Mesenchymal stem cell (in vitro differentiated cells and primary cell): ENCODE measurements around the gene TSPAN14.

Experiments
- DNase-seq: peaks from one replicate; pipeline ENCODE4 v3.0.0-alpha.2; 2013
- H2AFZ ChIP-seq: one replicate; pipeline ENCODE4 v1.6.1; 2013; ENCODE audit warnings: low read depth, mild to moderate bottlenecking, control low read depth, inconsistent platforms, low read length, moderate library complexity
- H2AK5ac ChIP-seq: 2 replicates; pipeline ENCODE4 v1.6.1; 2013; ENCODE audit warnings: low read length, moderate library complexity, mild to moderate bottlenecking, inconsistent platforms; ENCODE audit not compliant: severe bottlenecking
- H2BK120ac ChIP-seq: one replicate; pipeline ENCODE4 v1.6.1; 2013; ENCODE audit warnings: low read depth, mild to moderate bottlenecking, inconsistent platforms, low read length, moderate library complexity
- H2BK12ac ChIP-seq, 2 experiments: one replicate each; pipeline ENCODE4 v1.6.1; 2013; ENCODE audit warnings: inconsistent platforms in 2 of 2, low read length in 2 of 2, mild to moderate bottlenecking in 2 of 2, moderate library complexity in 2 of 2, control low read depth in 1 of 2
- H2BK15ac ChIP-seq: one replicate; pipeline ENCODE4 v1.6.1; 2013; ENCODE audit warnings: mild to moderate bottlenecking, low read depth, inconsistent platforms; ENCODE audit not compliant: poor library complexity, severe bottlenecking
- H2BK5ac ChIP-seq: 2 replicates; pipeline ENCODE4 v1.6.1; 2013; ENCODE audit warnings: low read depth, mild to moderate bottlenecking, low read length, control low read depth, inconsistent platforms; ENCODE audit not compliant: poor library complexity, severe bottlenecking
- H3K14ac ChIP-seq, 2 experiments: one replicate each; pipeline ENCODE4 v1.6.1; 2013; ENCODE audit warnings: inconsistent platforms in 2 of 2, low read length in 2 of 2, control low read depth in 1 of 2, mild to moderate bottlenecking in 1 of 2, moderate library complexity in 1 of 2
- H3K18ac ChIP-seq, 2 experiments: one replicate each; pipeline ENCODE4 v1.6.1; 2013; ENCODE audit warnings: inconsistent platforms in 2 of 2, low read length in 2 of 2, control low read depth in 1 of 2, low read depth in 1 of 2, mild to moderate bottlenecking in 1 of 2
- H3K23ac ChIP-seq, 2 experiments: one replicate each; pipeline ENCODE4 v1.6.1; 2013; ENCODE audit warnings: inconsistent platforms in 2 of 2, low read length in 2 of 2, mild to moderate bottlenecking in 2 of 2, moderate library complexity in 2 of 2, control low read depth in 1 of 2
- H3K27ac ChIP-seq: 2 replicates; pipeline ENCODE4 v1.5.1; 2013; ENCODE audit warnings: mild to moderate bottlenecking, moderate library complexity, low read length, control low read depth, inconsistent platforms; ENCODE audit not compliant: poor library complexity, severe bottlenecking
- H3K27me3 ChIP-seq, 2 experiments: 2 replicates each; pipeline versions ENCODE4 v1.6.1 to v1.7.0; 2013; ENCODE audit warnings: low read length in 2 of 2, mild to moderate bottlenecking in 2 of 2, moderate library complexity in 2 of 2, control low read depth in 1 of 2, inconsistent platforms in 1 of 2; ENCODE audit not compliant: control insufficient read depth in 1 of 2, insufficient read depth in 1 of 2
- H3K36me3 ChIP-seq, 2 experiments: 2 replicates each; pipeline versions ENCODE4 v1.6.1 to v1.7.0; 2013; ENCODE audit warnings: low read length in 2 of 2, control low read depth in 1 of 2, inconsistent platforms in 1 of 2, low read depth in 1 of 2, mild to moderate bottlenecking in 1 of 2; ENCODE audit not compliant: insufficient read depth in 2 of 2, control insufficient read depth in 1 of 2
- H3K4ac ChIP-seq, 2 experiments: one replicate each; pipeline ENCODE4 v1.6.1; 2013; ENCODE audit warnings: inconsistent platforms in 2 of 2, low read length in 2 of 2, mild to moderate bottlenecking in 2 of 2, moderate library complexity in 2 of 2, control low read depth in 1 of 2, low read depth in 1 of 2
- H3K4me1 ChIP-seq: 2 replicates; pipeline ENCODE4 v1.6.1; 2013; ENCODE audit warnings: low read depth, low read length, control low read depth; ENCODE audit not compliant: control insufficient read depth, insufficient read depth
- H3K4me2 ChIP-seq: 2 replicates; pipeline ENCODE4 v1.6.1; 2013; ENCODE audit warnings: low read length, mild to moderate bottlenecking, inconsistent platforms; ENCODE audit not compliant: poor library complexity, severe bottlenecking
- H3K4me3 ChIP-seq, 2 experiments: 2 replicates each; pipeline versions ENCODE4 v1.5.1 to v1.7.0; 2013; ENCODE audit warnings: low read length in 2 of 2, mild to moderate bottlenecking in 2 of 2, control low read depth in 1 of 2, low read depth in 1 of 2; ENCODE audit not compliant: insufficient read depth in 1 of 2
- H3K79me1 ChIP-seq: replicated peaks from 2 replicates; pipeline ENCODE4 v1.6.1; 2013; ENCODE audit warnings: mild to moderate bottlenecking, control low read depth, low read length, inconsistent platforms; ENCODE audit not compliant: poor library complexity, severe bottlenecking
- H3K9ac ChIP-seq: 2 replicates; pipeline ENCODE4 v1.7.0; 2013; ENCODE audit warnings: mild to moderate bottlenecking, low read length, moderate library complexity
- H3K9me3 ChIP-seq: 2 replicates; pipeline ENCODE4 v1.7.0; 2013; ENCODE audit warnings: mild to moderate bottlenecking, low read length; ENCODE audit not compliant: control insufficient read depth
- H4K8ac ChIP-seq: one replicate; pipeline ENCODE4 v1.6.1; 2013; ENCODE audit warnings: inconsistent platforms, mild to moderate bottlenecking, low read length, moderate library complexity
- H4K91ac ChIP-seq: one replicate; pipeline ENCODE4 v1.6.1; 2013; ENCODE audit warnings: mild to moderate bottlenecking, low read length, inconsistent platforms
- WGBS: methylation state at CpG from one replicate; pipeline ENCODE4 v1.1.7; 2013; ENCODE audit warnings: mixed read lengths; 5-methylcytosine and 5-hydroxymethylcytosine counted together

Gene TSPAN14

GRCh38 chr10:80503584-80504157, 49.6 kb downstream of the TSPAN14 start:
- Histone ChIP-seq H4K91ac (peak overlapping the region; percentile 76), H3K4me3 (no peak overlapping the region), H3K36me3 (peaks cover 15 to 37% of the 10 kb centered on the region in 2 experiments), H2BK120ac (no peak overlapping the region), H2AK5ac (peak overlapping the region; percentile 78), H3K4ac (peak overlapping the region in 1 of 2 experiments; percentile 33), H3K14ac (no peak overlapping the region), H3K23ac (no peak overlapping the region), H3K4me2 (no peak overlapping the region), H3K27me3 (no peaks in the 10 kb centered on the region), H3K9me3 (no peaks in the 10 kb centered on the region), H2AFZ (no peak overlapping the region), H2BK15ac (no peak overlapping the region), H2BK5ac (no peak overlapping the region), H3K4me1 (peaks cover 74% of the 10 kb centered on the region), H2BK12ac (peak overlapping the region in 1 of 2 experiments; percentile 53), H3K79me1 (no peaks in the 10 kb centered on the region), H3K27ac (peak overlapping the region; percentile 99), H3K9ac (peak overlapping the region; percentile 32), H3K18ac (peak overlapping the region in 1 of 2 experiments; percentile 58), H4K8ac (no peak overlapping the region)
- WGBS: 81% methylated on average over 6 of the region's 7 CpGs
- DNase-seq: no peak

DNA sequence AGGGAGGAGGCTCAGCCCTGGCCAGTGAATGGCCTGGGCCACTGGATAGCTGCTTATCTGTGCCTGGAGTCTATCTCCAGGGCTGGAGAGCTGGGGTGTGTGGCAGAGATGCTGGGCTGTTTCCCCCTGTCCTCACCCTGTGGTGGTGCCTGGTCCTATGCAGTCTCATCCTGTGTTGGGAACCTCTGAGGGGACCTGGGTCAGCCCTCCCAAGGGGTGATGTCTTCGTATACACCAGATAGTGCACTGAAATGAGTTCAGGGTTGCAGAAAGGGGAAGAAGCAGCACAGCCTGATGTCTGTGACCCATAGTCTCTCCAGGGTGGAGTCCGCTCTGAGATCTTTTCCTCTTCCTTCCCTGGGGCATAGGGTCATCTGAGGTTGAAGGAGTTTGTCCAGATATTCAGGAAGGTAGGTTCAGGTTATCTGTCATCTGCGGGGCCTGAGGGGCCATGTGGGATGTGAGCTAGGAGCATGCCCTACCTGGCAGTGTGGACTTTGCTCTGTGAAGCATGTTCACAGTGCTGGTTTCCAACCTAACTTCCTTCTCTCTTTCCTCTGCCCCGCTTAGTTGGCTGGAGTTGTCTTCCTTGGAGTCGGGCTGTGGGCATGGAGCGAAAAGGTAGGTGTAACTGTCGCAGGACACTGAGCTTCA, 50.2 kb downstream of the TSPAN14 start:
- Histone ChIP-seq H2BK120ac (no peak overlapping the region), H3K23ac (no peak overlapping the region), H3K27ac (peak overlapping the region; percentile 99), H2BK15ac (no peak overlapping the region), H2AFZ (no peak overlapping the region), H4K8ac (no peak overlapping the region), H3K4me2 (no peak overlapping the region), H3K36me3 (peaks cover 21 to 40% of the 10 kb centered on the region in 2 experiments), H3K14ac (peak overlapping the region in 1 of 2 experiments; percentile 19), H2BK12ac (peak overlapping the region; percentile 15 to 53), H2AK5ac (peak overlapping the region; percentile 93), H3K9ac (peak overlapping the region; percentile 2), H3K4me3 (no peak overlapping the region), H3K4me1 (peaks cover 76% of the 10 kb centered on the region), H3K4ac (peak overlapping the region in 1 of 2 experiments; percentile 33), H3K18ac (peak overlapping the region; percentile 29 to 89), H3K9me3 (no peaks in the 10 kb centered on the region), H3K27me3 (no peaks in the 10 kb centered on the region), H2BK5ac (no peak overlapping the region), H4K91ac (peak overlapping the region; percentile 76), H3K79me1 (no peaks in the 10 kb centered on the region)
- 89% methylated on average over 6 of the region's 7 CpGs for WGBS
- no peak for DNase-seq

- Histone ChIP-seq H3K36me3 (peaks cover 28 to 34% of the 10 kb centered on the region in 2 experiments), H3K23ac (no peak overlapping the region), H3K79me1 (no peaks in the 10 kb centered on the region), H3K4me3 (no peak overlapping the region), H3K14ac (peak overlapping the region in 1 of 2 experiments; percentile 88), H2BK5ac (peak overlapping the region; percentile 40), H3K9ac (peak overlapping the region; percentile 28), H2BK15ac (peak overlapping the region; percentile 66), H2BK12ac (peak overlapping the region; percentile 65 to 75), H2AFZ (no peak overlapping the region), H3K4ac (peak overlapping the region; percentile 20), H2AK5ac (peak overlapping the region; percentile 93), H3K9me3 (no peaks in the 10 kb centered on the region), H3K27ac (peak overlapping the region; percentile 99), H4K8ac (peak overlapping the region; percentile 67), H3K27me3 (no peaks in the 10 kb centered on the region), H3K18ac (peak overlapping the region; percentile 71 to 89), H4K91ac (peak overlapping the region; percentile 60), H3K4me2 (no peak overlapping the region), H2BK120ac (peak overlapping the region; percentile 4), H3K4me1 (peaks cover 76% of the 10 kb centered on the region)
- WGBS: 85% methylated on average over 5 of the region's 5 CpGs
- no peak for DNase-seq
Observed at GRCh38 chr10:80504897-80505465, 50.9 kb downstream of the TSPAN14 start.

GRCh38 chr10:80506189-80506575, 52.1 kb downstream of the TSPAN14 start:
- Histone ChIP-seq H2BK15ac (no peak overlapping the region), H4K8ac (no peak overlapping the region), H2AFZ (no peak overlapping the region), H3K14ac (no peak overlapping the region), H3K9ac (peak overlapping the region; percentile 65), H3K4me3 (no peak overlapping the region), H2BK5ac (peak overlapping the region; percentile 98), H3K79me1 (peaks cover under 1% of the 10 kb centered on the region), H2BK12ac (no peak overlapping the region), H3K27me3 (no peaks in the 10 kb centered on the region), H3K4me1 (peaks cover 72% of the 10 kb centered on the region), H3K9me3 (no peaks in the 10 kb centered on the region), H3K23ac (no peak overlapping the region), H2AK5ac (no peak overlapping the region), H2BK120ac (no peak overlapping the region), H3K27ac (peak overlapping the region; percentile 99), H4K91ac (no peak overlapping the region), H3K4ac (no peak overlapping the region), H3K18ac (peak overlapping the region in 1 of 2 experiments; percentile 89), H3K36me3 (peaks cover 33 to 37% of the 10 kb centered on the region in 2 experiments), H3K4me2 (no peak overlapping the region)
- DNase-seq: peak; percentile 61
- 10% methylated on average over 5 of the region's 6 CpGs for WGBS
